Amygdala (tissue), 56 donors: ENCODE data around the gene ATXN7.

Source experiments
- DNase-seq, 56 donors: peaks; one replicate each; lab custom pipeline; 2025; lab: John Stamatoyannopoulos, UW

Gene ATXN7

DNA sequence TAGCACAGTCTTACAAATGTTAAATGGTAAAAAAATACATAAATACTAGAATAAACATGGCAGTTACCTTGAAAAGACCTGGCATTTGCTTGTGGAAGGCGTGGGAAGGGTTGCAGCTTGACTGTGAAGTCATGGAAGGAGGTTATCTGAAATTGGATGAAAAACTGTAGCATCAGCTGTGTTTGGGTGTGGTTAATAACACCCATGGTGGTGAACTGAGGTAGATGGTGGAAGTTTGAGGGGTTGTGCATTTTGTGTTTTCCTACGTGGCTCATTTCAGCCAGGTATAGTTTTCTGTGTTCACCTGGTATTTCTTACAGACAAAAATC is 113.2 kb downstream of the ATXN7 start:
- DNase-seq = no peak

- no peak for DNase-seq
These were observed 114.2 kb downstream of the ATXN7 start for GRCh38 chr3:63977893-63978292.

DNA sequence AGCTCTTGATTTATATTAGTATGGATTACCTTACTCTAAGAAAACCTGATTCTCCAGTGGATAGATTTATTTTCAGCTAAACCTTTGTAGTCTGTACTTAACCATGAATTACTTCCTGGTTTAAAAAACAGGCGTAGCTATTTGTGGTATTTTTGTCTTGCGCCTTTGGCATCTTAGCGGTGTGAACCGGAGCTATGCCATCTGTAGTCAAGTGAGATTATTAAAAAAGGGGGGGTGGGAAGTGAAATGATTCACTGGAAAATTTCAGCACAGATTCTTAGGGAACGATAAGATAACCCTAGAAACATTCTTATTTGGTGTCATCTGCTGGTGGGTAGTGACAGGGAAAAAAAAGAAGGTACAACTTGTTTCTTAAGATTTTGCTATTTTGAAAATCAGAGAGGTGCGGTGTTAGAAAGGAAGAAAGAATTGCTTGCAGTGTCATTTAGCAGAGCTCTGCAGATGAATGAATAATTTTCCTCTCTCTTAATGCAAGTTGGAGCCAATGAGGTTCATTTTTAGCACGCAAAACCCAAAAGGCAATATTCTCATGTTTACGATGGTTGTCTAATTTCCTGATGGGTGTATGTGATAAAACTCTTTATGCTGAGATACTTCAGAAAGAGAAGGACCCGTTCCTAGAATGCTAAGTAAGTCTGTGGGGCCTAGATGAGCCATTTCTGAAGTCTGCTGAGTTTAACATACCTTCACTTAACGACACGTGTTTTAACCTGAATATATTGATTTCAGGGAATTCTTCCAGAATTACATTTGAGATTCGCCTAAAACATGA is 115.6 kb downstream of the ATXN7 start:
- peak in 1 of 56 donors; percentile 16 for DNase-seq

- no peak for DNase-seq
These were observed 116.4 kb downstream of the ATXN7 start for GRCh38 chr3:63980019-63980418.

- no peak for DNase-seq
These were observed 117.3 kb downstream of the ATXN7 start for GRCh38 chr3:63980830-63981498.

GRCh38 chr3:63981980-63982379 is 118.3 kb downstream of the ATXN7 start:
- DNase-seq = no peak

DNA sequence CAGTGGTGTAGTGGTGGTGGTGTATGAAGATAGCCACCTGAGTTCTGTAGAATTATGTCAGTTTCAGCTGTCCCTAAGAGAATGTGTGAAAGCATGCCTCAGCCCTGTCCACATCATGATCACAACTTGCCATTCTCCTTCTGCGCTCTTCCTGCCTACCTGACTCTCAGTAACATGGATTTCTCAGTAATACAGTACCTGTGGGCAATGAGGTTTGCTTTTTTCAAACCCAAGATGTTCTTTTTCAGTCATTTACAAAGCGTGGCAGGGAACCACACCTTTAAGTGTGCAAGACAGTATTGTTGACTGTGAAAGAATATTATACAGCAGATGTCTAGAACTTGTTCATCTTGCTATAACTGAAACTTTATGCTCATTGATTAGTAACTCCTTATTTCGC is 120.7 kb downstream of the ATXN7 start:
- DNase-seq = no peak

GRCh38 chr3:63986146-63986545 is 122.5 kb downstream of the ATXN7 start:
- DNase-seq = no peak

GRCh38 chr3:63986831-63987230 is 123.2 kb downstream of the ATXN7 start:
- no peak for DNase-seq

- no peak for DNase-seq
These were observed 125.3 kb downstream of the ATXN7 start for GRCh38 chr3:63988943-63989342.

GRCh38 chr3:63990204-63990603 is 126.5 kb downstream of the ATXN7 start:
- DNase-seq = no peak

- no peak for DNase-seq
These were observed 127.1 kb downstream of the ATXN7 start for GRCh38 chr3:63990733-63991132.

DNA sequence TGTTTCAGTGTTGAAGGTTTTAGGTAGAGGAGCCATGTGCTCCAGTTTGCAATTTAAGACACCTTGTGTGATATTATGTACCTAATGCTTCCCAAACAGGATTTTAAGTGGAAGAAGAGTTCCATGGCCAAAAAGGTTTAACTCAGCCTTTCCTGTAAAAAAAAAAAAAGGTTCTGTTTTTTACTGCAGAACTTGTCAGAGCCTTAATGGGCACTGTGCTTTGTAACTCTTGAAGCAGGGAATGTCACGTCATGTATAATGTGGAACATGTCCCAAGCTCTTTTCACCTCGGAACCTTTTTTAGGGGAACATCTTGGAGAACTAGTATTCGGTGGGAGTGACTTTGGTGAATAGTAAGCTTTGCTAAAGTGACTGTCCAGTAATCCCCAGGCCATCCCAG is 128.0 kb downstream of the ATXN7 start:
- no peak for DNase-seq

DNA sequence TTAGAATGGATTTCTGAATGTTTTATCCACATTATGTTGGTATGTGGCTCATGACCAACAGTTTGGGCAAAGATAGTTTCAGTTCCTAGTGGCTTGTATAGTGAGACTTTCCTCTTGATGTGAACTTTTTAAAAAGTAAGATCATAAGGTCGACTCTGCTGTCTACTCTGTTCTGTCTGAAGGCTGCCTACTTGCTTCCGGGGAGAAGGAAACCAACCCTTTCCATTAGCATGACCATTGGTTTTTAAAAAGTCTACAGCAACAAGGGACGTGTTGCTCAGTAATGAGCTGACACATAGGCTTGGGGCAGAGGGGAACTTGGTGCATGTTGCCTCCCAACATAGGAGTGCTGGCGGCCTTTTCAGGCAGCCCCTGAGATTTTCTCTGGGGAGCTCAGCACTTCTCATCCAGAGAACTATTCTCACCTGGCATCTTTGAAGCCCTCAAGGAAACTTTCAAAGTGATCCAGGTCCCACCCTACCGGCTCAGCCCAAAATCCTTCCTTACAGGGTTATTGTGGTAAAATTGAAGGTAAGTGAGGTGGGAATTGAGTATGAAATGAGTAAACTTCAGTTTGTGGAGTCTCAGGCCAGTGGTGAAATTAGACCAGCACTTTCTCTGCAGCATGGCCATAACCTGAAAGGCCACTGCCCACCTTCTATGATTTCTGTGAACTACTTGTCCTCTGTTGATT is 129.0 kb downstream of the ATXN7 start:
- no peak for DNase-seq

DNA sequence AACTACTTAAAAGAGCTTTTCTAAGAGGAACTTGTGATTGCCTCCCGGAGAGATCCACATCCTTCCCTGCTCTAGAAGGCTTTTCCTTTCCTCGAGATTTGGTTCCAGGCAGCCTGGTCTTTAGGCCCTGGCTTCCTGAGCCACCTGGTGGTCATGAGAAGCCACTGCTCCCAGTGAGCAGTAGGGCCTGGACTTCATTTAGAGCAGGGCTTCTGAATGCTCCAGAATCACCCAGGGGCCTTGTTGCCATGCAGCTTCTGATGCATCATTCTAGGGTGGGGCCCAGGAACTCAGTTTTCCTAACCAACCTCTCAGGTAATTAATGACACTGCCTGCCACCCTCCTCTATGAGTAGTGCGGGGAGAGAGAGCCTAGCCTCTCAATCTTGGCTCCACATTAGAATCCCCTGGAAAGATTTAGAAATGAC is 130.0 kb downstream of the ATXN7 start:
- peak in 44 of 56 donors; percentile 12 to 77 (median 36) for DNase-seq

DNA sequence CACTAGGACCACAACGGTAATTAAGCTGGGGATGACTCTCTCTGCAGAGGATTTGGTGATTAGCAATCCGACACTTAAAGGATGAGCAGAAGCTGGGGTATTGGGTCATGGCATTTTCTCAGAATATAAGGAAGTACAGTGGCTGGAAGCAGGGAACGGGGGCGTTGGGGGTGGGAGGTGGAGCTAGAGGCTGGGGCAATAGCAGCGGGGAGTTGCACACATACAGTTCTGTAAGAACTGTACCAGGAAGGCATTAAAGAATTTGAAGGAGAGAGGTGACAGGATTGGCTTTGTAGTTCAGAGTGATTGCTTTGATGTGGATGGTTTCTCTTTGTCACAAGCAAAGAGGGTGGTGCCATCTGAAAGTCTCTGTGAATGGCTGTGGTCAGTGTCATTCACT is 131.4 kb downstream of the ATXN7 start:
- no peak for DNase-seq

DNA sequence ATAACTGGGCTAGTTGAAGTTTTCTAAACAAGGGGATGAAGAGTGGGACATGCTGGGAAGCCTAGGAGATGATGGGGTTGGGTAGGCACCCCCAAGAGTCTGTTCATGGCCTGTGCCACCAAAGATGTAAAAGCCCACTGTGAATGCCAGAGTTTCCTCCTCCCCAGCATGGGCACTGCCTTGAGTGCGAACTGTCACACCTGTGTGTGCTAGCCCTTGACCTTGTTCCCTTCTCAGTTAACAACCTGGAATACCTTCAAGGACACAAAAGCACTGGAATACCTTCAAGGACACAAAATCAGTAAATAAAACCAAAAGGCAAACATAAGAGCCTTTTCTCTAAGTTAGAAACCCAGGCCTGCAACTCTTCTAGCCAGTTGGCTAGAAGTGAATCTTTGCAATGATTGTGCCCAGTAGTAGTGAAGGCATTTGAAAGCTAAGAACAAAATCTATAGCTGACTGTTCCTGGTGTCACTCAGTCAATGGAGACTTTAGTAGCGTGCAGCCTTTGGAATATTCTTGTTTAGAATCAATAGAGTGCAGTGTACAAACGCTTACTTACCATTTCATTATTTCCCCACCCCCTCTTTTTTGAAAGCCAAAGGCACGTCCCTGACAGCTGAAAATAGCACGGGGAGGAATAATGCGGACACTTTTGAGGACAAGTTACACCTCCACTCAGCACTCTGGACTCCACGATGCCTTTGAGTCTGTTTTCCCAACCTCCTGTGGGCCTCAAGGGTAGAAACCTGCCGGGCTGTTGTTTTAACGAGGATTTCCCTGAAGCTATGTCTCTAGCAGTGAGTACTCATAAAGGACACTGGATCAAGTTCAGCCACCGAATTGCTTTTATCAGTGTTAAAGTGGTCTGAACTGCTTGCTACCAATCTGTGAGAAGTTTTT is 135.4 kb downstream of the ATXN7 start:
- no peak for DNase-seq

DNA sequence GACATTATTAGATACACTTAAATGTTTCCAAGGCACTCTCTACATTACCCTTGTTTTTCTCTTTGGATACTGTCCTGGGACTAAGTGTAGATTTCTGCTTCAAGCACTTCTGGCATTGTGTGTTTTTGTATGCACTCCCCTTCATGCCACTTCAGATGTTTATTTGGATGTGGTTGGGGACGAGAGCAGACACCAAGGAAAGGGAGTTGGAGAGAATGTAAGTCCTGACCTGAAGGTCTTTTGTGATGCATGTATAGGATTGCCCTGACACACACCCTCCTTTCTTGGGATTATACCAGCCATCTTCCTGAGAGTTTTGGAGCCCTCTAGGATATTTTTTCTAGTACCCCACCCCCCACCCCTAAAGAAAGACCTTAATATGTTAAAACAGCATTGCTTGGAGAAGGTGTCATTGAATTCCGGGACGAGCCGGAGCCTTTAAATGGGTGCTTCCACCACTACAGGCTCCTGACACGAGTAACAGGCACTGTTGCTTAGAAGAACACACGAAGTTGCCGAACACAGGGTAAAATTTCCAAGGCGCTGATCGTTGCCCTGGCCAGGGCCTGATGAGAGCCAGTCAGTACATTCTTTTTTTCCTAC is 136.9 kb downstream of the ATXN7 start:
- no peak for DNase-seq

- no peak for DNase-seq
These were observed 138.6 kb downstream of the ATXN7 start for GRCh38 chr3:64002233-64002632.

DNA sequence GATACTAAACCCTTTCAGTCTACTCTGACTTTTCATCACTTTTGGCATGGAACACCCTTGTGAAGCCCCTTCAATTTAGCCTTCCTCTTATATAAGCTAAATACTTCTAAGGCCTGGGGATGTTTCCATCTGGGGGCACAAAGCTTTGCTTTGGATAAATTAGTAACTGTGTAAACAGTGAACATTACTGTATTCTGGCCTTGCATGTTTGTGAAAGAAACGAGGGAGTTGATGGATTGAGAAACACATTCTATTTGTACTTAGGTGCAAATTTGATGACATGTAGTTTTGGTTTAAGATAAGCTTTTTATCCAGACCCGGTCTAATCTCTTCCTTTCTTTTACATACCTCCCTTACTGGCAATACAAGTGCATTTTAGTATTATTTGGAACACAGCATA is 139.9 kb downstream of the ATXN7 start:
- DNase-seq = no peak
